ENCODE results near the gene TRAF2. TPM values are rescaled to one million over a fixed set of nuclear protein-coding genes. Genes with fewer than 3 reads are reported as not detected.
A peak's percentile ranks its signal among the peaks of the same experiment; 100 is the strongest.

Gene TRAF2
- total and polyA plus RNA-seq, 5 experiments from 2014 or later = 7.9 to 34.4 (median 24.4) TPM

DNA sequence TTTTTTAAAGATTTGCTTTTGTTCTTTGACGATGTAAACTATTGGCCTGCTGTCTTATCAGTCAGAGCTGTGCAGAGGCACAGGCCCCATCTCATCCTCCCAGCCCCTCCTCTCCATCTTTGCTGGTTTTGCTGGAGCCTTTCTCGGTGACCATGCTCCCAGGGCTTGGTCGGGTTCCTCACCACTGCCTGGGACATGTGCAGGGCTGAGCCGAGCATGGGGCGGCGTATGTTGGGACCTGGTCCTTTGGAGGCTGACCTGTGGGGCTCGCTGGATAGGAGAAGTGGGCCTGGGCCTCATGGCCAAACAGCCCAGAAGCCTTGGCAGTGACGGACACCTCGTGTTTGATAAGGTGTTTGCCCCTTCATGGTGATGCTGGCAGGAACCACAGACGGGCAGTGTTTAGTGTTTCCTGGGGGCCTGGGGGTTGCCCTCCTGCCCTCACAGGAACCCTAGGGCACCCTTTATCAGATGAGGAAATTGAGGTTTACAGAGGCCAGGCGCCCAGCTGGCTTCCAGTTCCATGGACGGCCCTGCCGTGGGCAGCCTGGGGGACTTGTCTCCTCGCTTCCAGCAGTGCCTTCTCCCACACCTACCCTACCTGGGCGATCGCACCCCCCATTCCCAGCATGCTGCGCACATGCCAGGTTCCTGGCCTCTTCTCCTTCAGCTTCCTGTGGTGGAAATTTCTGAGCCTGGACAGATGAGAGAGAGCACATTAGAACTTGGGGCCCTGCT, 27.6 kb downstream of the TRAF2 start:
- Mint-ChIP-seq H3K4me1 (peaks cover 0 to 6% (median 3%) of the 10 kb centered on the region in 4 donors), H3K27ac (peak overlapping the region in 1 of 10 donors; percentile 24), H3K9me3 (no peaks in the 10 kb centered on the region), H3K36me3 (peaks cover 0 to 63% (median 0%) of the 10 kb centered on the region in 3 donors), H3K4me3 (no peak overlapping the region), H3K27me3 (no peaks in the 10 kb centered on the region)
- ATAC-seq (no peak), DNase-seq (no peak)
- POLR2A ChIA-PET = no interaction called here

DNA sequence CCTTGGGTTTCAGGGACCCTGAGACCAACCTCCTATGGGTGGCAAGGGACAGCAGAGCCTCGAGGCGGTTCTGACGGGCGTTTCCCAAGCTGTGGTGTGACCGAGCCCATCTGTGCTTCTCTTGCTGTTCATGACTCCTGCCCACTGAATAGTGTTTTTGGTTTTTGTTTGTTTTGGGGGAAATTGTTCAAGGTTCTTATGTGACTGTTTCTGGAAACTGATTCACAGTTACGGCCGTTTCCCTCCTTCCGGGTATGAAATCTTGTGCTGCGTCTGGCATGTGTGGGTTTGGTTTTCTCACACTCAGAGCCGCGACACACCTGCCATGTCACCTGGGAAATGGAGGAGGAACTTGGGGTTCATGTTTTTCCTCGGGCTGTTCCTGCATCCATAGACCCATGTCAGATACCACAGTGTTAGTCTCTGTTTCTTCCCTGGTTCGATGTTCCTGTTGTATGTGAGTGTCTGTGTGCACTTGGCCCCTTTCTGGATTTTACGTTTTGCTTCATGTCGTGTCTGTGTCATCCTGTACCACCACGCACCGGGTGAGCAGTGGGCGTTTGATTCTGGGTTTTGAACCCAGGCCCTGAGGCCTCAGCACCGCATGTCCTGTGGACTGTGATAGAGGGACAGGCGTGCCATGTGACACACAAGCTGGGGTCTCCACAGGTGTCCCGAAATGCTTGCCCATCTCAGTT, 29.5 kb downstream of the TRAF2 start:
- no peak overlapping the region for H3K4me3 Mint-ChIP-seq
- no peak for ATAC-seq
- H3K27ac Mint-ChIP-seq = no peak overlapping the region
- H3K36me3 Mint-ChIP-seq = peaks cover 0 to 66% (median 6%) of the 10 kb centered on the region in 3 donors
- no peak for DNase-seq
- no peaks in the 10 kb centered on the region for H3K9me3 Mint-ChIP-seq
- no peaks in the 10 kb centered on the region for H3K27me3 Mint-ChIP-seq
- POLR2A ChIA-PET = no interaction called here
- H3K4me1 Mint-ChIP-seq = peaks cover 0 to 6% (median 3%) of the 10 kb centered on the region in 4 donors

DNA sequence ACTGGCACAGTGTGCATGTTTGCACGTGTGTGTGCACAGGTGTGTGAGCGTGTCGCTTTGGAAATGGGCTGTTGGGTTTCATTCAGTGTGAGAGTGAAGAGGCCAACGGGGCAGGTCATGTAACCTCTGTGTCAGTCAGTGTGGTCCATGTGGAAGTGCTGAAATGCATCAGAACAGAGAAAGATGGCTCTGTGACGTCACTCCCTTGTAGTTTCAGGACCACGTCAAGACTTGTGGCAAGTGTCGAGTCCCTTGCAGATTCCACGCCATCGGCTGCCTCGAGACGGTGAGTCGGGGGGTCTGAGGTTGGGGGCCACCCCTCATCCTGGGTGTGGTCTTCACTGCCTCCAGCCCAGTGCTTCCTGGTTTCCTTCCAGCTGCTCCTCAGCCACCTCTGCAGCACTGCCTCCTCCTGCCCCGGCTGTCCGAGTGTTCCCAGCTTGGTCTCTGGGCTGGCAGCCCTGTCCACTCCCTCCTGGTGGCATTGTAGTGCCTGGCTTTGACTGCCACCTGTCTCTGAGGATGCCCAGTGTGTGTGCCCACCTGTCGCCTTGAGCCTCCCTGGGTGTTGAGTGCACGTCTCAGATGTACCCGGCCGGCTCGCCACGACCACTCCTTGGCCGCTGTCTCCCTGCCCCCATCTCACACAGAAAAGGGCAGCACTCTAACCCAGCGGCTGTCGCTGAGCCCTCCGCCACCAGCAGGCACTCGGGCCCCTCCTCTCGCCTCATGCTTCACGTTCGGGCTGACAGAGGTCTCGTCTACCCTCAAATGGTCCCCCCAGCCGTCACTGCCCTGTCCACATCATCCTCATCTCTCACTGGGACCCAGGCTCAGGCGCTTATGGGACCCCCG, 30.2 kb downstream of the TRAF2 start:
- POLR2A ChIA-PET = interaction anchor here (0.5 to 1.1 kb wide), 3 partner anchors 12 to 14 kb away, joined by 3 read pairs; no protein-coding TSS in a partner anchor
- Mint-ChIP-seq H3K4me1 (peaks cover 0 to 6% (median 3%) of the 10 kb centered on the region in 4 donors), H3K36me3 (peaks cover 0 to 61% (median 6%) of the 10 kb centered on the region in 3 donors), H3K27ac (peak overlapping the region in 1 of 10 donors; percentile 52), H3K9me3 (no peaks in the 10 kb centered on the region), H3K4me3 (no peak overlapping the region), H3K27me3 (no peaks in the 10 kb centered on the region)
- ATAC-seq = no peak
- no peak for DNase-seq

DNA sequence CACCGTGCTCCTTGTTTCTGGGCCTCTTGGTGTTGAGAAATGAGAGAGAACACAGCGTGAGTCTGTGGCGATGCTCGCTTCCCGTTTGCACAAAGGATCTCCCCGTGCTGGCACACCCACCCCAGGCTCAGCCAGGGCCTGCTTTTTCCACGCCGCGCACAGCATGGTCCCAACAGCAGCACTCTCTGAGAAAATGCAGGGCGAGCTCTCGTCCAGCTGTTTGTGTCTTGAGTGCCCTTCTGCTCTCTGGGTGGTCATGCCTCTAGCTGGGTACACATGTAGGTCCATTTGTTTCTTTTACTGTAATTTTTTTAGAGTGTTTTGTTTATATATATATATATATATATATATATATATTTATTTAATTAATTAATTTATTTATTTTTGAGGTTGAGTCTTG, 31.6 kb downstream of the TRAF2 start:
- no peaks in the 10 kb centered on the region for H3K9me3 Mint-ChIP-seq
- no peak for ATAC-seq
- no peak for DNase-seq
- H3K4me3 Mint-ChIP-seq = no peak overlapping the region
- H3K36me3 Mint-ChIP-seq = peaks cover 0 to 59% (median 6%) of the 10 kb centered on the region in 3 donors
- POLR2A ChIA-PET = no interaction called here
- H3K4me1 Mint-ChIP-seq = peaks cover 0 to 6% (median 3%) of the 10 kb centered on the region in 4 donors
- no peak overlapping the region for H3K27ac Mint-ChIP-seq
- H3K27me3 Mint-ChIP-seq = no peaks in the 10 kb centered on the region

DNA sequence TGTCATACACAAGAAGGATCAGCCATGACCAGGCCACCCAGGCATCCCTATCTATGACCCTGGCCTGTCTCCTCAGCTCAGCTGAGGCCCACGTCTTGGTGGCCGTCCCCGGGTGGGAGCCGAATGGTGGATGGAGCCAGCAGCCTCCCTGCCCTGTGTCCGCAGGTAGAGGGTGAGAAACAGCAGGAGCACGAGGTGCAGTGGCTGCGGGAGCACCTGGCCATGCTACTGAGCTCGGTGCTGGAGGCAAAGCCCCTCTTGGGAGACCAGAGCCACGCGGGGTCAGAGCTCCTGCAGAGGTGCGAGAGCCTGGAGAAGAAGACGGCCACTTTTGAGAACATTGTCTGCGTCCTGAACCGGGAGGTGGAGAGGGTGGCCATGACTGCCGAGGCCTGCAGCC, 33.8 kb downstream of the TRAF2 start:
- Mint-ChIP-seq H3K4me1 (peaks cover 0 to 6% (median 4%) of the 10 kb centered on the region in 4 donors), H3K36me3 (peaks cover 0 to 61% (median 6%) of the 10 kb centered on the region in 3 donors)

DNA sequence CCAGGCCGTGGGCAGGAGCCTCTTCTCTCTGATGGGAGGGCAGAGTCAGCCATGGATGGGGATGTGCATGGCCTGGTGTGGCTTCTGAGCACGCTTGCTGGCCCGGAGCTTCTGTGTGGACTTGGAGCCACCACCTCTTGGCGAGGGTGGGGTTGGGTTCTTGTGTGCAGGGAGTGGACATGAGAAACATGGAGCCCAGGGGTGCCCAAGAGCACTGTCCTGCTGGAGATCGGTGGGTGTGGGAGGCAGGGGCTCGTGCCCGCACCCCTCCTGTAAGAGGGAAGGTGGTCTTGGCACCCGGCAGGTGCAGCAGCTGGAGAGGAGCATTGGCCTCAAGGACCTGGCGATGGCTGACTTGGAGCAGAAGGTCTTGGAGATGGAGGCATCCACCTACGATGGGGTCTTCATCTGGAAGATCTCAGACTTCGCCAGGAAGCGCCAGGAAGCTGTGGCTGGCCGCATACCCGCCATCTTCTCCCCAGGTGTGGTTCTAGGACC, 34.5 kb downstream of the TRAF2 start:
- H3K27ac Mint-ChIP-seq = no peak overlapping the region
- peaks cover 0 to 58% (median 6%) of the 10 kb centered on the region in 3 donors for H3K36me3 Mint-ChIP-seq
- H3K4me3 Mint-ChIP-seq = no peak overlapping the region
- ATAC-seq (no peak), DNase-seq (no peak)
- H3K9me3 Mint-ChIP-seq = no peaks in the 10 kb centered on the region
- H3K27me3 Mint-ChIP-seq = no peaks in the 10 kb centered on the region
- peaks cover 0 to 6% (median 4%) of the 10 kb centered on the region in 4 donors for H3K4me1 Mint-ChIP-seq
- POLR2A ChIA-PET = interaction anchor here (0.6 kb wide), 1 partner anchor 104 kb away, joined by 4 read pairs; no protein-coding TSS in a partner anchor

More for the DNA sequence above, 33.8 kb downstream of the TRAF2 start:
- Mint-ChIP-seq H3K9me3 (no peaks in the 10 kb centered on the region), H3K27ac (no peak overlapping the region), H3K27me3 (no peaks in the 10 kb centered on the region), H3K4me3 (no peak overlapping the region)
- ATAC-seq = no peak
- DNase-seq = no peak
- POLR2A ChIA-PET = no interaction called here

DNA sequence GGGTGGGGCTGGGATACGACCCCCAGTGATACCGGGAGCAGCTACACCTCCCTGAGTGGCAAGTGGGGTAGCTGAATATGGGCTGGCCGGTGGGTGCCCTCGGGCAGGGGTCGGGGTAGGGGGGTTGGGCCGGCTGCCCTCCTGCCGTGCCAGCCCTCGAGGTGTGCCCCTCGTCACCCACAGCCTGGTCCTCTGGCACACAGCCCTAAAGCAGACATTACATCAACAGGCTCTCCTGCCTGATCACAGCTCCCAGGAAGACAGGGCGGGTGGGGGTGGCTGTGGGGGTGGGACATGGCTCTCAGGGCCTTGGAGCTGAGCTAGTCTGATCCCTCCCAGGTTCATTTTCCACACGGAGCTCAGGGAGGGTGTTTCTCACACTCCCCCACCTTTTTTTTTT, 35.0 kb downstream of the TRAF2 start:
- Mint-ChIP-seq H3K4me1 (peaks cover 0 to 6% (median 2%) of the 10 kb centered on the region in 4 donors), H3K4me3 (no peak overlapping the region), H3K27me3 (no peaks in the 10 kb centered on the region), H3K27ac (no peak overlapping the region), H3K9me3 (no peaks in the 10 kb centered on the region), H3K36me3 (peaks cover 0 to 53% (median 6%) of the 10 kb centered on the region in 3 donors)
- POLR2A ChIA-PET = interaction anchor here (0.6 kb wide), 1 partner anchor 105 kb away, joined by 4 read pairs; no protein-coding TSS in a partner anchor
- no peak for DNase-seq
- ATAC-seq = no peak

DNA sequence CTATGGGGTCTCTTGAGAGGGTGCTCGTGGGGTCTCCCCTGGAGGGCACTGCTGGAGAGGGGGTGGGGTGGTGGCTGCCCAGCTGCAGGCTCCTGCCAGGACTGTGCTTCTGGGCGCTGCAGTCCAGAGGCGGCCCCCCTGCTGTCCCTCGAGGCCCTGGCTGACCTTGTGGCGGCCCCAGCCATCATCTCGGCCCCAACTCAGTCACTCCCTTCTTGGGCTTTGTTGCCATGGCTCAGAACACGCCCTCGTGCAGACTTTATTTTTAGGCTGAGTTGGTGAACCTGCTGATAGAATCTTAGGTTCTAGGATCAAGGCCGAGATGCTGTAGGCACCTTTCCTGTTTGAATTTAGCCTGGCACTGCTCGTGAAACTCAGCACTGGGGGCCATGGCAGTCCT, 35.4 kb downstream of the TRAF2 start:
- Mint-ChIP-seq H3K4me1 (peaks cover 0 to 6% (median 2%) of the 10 kb centered on the region in 4 donors), H3K27me3 (no peaks in the 10 kb centered on the region), H3K9me3 (no peaks in the 10 kb centered on the region), H3K36me3 (peaks cover 0 to 51% (median 6%) of the 10 kb centered on the region in 3 donors), H3K27ac (no peak overlapping the region), H3K4me3 (no peak overlapping the region)
- POLR2A ChIA-PET = no interaction called here
- no peak for DNase-seq
- ATAC-seq = no peak

DNA sequence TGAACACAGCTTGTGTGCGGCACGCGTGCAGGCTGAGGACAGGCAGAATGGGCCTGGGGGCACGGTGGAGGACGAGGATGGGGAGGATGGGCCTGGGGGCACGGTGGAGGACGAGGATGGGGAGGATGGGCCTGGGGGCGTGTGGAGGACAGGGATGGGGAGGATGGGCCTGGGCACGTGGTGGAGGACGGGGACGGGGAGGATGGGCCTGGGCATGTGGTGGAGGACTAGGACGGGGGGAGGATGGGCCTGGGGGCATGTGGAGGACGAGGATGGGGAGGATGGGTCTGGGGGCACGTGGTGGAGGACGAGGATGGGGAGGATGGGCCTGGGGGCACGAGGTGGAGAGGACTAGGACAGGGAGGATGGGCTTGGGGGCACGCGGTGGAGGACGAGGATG, 36.2 kb downstream of the TRAF2 start:
- Mint-ChIP-seq H3K36me3 (peaks cover 0 to 43% (median 6%) of the 10 kb centered on the region in 3 donors), H3K9me3 (no peaks in the 10 kb centered on the region), H3K27ac (peak overlapping the region in 1 of 10 donors; percentile 15), H3K4me3 (no peak overlapping the region), H3K27me3 (no peaks in the 10 kb centered on the region), H3K4me1 (peaks cover 0 to 3% (median 1%) of the 10 kb centered on the region in 4 donors)
- DNase-seq (no peak), ATAC-seq (no peak)
- POLR2A ChIA-PET = interaction anchor here (0.5 kb wide), 1 partner anchor 8 kb away, joined by 4 read pairs; no protein-coding TSS in a partner anchor

DNA sequence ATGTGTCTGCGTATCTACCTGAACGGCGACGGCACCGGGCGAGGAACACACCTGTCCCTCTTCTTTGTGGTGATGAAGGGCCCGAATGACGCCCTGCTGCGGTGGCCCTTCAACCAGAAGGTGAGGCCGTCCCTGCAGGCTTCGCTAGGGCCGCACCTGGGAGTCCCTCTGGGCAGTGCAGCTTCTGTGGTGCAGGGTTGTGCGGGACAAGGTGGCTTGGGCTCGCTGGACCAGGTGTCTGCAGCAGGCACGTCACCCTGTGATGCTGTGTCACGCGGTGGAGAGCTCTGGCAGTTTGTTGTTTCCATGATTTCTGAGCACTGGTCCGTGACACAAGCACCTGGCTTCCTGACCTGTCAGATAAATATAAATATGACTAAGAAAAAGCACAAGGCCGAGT, 37.6 kb downstream of the TRAF2 start:
- H3K4me1 Mint-ChIP-seq = peaks cover 0 to 6% (median 2%) of the 10 kb centered on the region in 4 donors
- H3K27ac Mint-ChIP-seq = peak overlapping the region in 2 of 10 donors; percentile 29 to 37
- H3K9me3 Mint-ChIP-seq = no peaks in the 10 kb centered on the region
- H3K4me3 Mint-ChIP-seq = no peak overlapping the region
- H3K36me3 Mint-ChIP-seq = peaks cover 0 to 42% (median 6%) of the 10 kb centered on the region in 3 donors
- POLR2A ChIA-PET = no interaction called here
- no peaks in the 10 kb centered on the region for H3K27me3 Mint-ChIP-seq
- DNase-seq (no peak), ATAC-seq (no peak)

DNA sequence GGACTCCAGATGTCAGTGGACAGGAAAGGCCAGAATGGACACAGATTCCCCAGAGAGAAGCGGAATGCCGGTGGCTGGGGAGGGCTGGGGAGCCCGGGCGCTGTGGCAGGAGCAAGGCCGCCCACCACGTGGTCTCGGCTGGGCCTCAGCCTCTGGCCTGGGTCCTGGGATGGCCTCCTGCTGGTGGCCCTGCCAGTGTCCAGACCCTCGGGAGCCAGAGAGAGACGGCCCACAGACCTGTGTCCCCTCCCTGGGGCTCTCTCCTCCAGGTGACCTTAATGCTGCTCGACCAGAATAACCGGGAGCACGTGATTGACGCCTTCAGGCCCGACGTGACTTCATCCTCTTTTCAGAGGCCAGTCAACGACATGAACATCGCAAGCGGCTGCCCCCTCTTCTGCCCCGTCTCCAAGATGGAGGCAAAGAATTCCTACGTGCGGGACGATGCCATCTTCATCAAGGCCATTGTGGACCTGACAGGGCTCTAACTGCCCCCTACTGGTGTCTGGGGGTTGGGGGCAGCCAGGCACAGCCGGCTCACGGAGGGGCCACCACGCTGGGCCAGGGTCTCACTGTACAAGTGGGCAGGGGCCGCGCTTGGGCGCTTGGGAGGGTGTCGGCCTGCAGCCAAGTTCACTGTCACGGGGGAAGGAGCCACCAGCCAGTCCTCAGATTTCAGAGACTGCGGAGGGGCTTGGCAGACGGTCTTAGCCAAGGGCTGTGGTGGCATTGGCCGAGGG, 39.3 kb downstream of the TRAF2 start:
- Mint-ChIP-seq H3K27me3 (no peaks in the 10 kb centered on the region), H3K9me3 (no peaks in the 10 kb centered on the region), H3K4me1 (peaks cover 0 to 6% (median 3%) of the 10 kb centered on the region in 4 donors), H3K4me3 (no peak overlapping the region), H3K36me3 (peaks cover 0 to 28% (median 0%) of the 10 kb centered on the region in 3 donors), H3K27ac (peak overlapping the region in 1 of 10 donors; percentile 69)
- DNase-seq (no peak), ATAC-seq (no peak)
- POLR2A ChIA-PET = interaction anchor here (1.0 kb wide), 1 partner anchor 83 kb away, joined by 3 read pairs; the partner anchor contains the start of gene AJM1
